WTC11 (cell line): ENCODE results near the gene GBP3. TPM values are rescaled to one million over a fixed set of nuclear protein-coding genes. Genes with fewer than 3 reads are reported as not detected.
"Not testable (repeated sequence)": the region's sequence is repeated elsewhere in the genome, so short reads cannot be mapped to it uniquely, and the experiment has no call there.

Source experiments
- ATAC-seq: fragments of 200-7000 bp; cut with Tn5 transposase; 2 replicates; pipeline ENCODE4 v1.10.0; 2021; ENCODE audit warnings: mild to moderate bottlenecking, moderate library complexity
- CTCF ChIA-PET: fragments of 300-600 bp; sonication (Branson Sonifier 250); formaldehyde crosslinking; loops from one replicate; lab custom pipeline; 2021; ENCODE audit warnings: antibody characterized with exemption; lab: Charles Lee
- POLR2A ChIA-PET: fragments of 350-600 bp; sonication (Branson Sonifier 250); formaldehyde crosslinking; loops from one replicate; lab custom pipeline; 2021; ENCODE audit warnings: antibody characterized with exemption; lab: Charles Lee
- DNase-seq: peaks from one replicate; pipeline ENCODE4 v3.0.0; 2021; ENCODE audit warnings: low spot score
- H3K27ac Mint-ChIP-seq: 2 replicates; pipeline ENCODE4 v1.8.0; 2021; ENCODE audit warnings: mixed read lengths
- H3K27me3 Mint-ChIP-seq: 2 replicates; pipeline ENCODE4 v1.8.0; 2021; ENCODE audit warnings: low read depth, mild to moderate bottlenecking, moderate library complexity, mixed read lengths
- H3K36me3 Mint-ChIP-seq: 2 replicates; pipeline ENCODE4 v1.8.0; 2021; ENCODE audit warnings: mixed read lengths
- H3K4me1 Mint-ChIP-seq: 2 replicates; pipeline ENCODE4 v1.8.0; 2022; ENCODE audit warnings: mixed read lengths
- H3K4me3 Mint-ChIP-seq: 2 replicates; pipeline ENCODE4 v1.8.0; 2021; ENCODE audit warnings: mild to moderate bottlenecking, moderate library complexity, mixed read lengths
- H3K9me3 Mint-ChIP-seq: 2 replicates; pipeline ENCODE4 v1.8.0; 2021; ENCODE audit warnings: mixed read lengths
- FOXJ3 ChIP-seq: sonication (generic); formaldehyde crosslinking; IDR thresholded peaks from 2 replicates; pipeline ENCODE4 v1.9.0; 2021; ENCODE audit warnings: missing genetic modification reagents, mild to moderate bottlenecking, borderline replicate concordance
- KAT7 ChIP-seq: sonication (generic); formaldehyde crosslinking; IDR thresholded peaks from 2 replicates; pipeline ENCODE4 v1.8.1; 2023; ENCODE audit warnings: missing genetic modification reagents, mild to moderate bottlenecking, borderline replicate concordance
- NFATC4 ChIP-seq: fragments of 250-450 bp; sonication (Bioruptor Pico); IDR thresholded peaks from 2 replicates; pipeline ENCODE4 v1.9.0; 2021; ENCODE audit warnings: mild to moderate bottlenecking
- NFYB ChIP-seq: sonication (generic); formaldehyde crosslinking; conservative IDR thresholded peaks from 2 replicates; pipeline ENCODE4 v1.8.0; 2022; ENCODE audit warnings: low read depth, missing genetic modification reagents
- RELA ChIP-seq: sonication (generic); formaldehyde crosslinking; IDR thresholded peaks from 2 replicates; pipeline ENCODE4 v1.8.1; 2022; ENCODE audit warnings: missing genetic modification reagents, mild to moderate bottlenecking, borderline replicate concordance
- RORB ChIP-seq: fragments of 250-450 bp; sonication (Bioruptor Pico); IDR thresholded peaks from 2 replicates; pipeline ENCODE4 v1.9.0; 2021; ENCODE audit warnings: mild to moderate bottlenecking
- SMAD4 ChIP-seq: sonication (generic); formaldehyde crosslinking; IDR thresholded peaks from 2 replicates; pipeline ENCODE4 v1.8.0; 2022; ENCODE audit warnings: mild to moderate bottlenecking, missing genetic modification reagents
- TEAD4 ChIP-seq: sonication (generic); formaldehyde crosslinking; IDR thresholded peaks from 2 replicates; pipeline ENCODE4 v1.8.0; 2022; ENCODE audit warnings: mild to moderate bottlenecking, missing genetic modification reagents
- TP53 ChIP-seq: sonication (generic); formaldehyde crosslinking; IDR thresholded peaks from 2 replicates; pipeline ENCODE4 v1.8.1; 2023; ENCODE audit warnings: mild to moderate bottlenecking, missing genetic modification reagents
- ZNF121 ChIP-seq: sonication (generic); formaldehyde crosslinking; IDR thresholded peaks from 2 replicates; pipeline ENCODE4 v1.8.0; 2023; ENCODE audit warnings: missing genetic modification reagents
- ZNF232 ChIP-seq: sonication (generic); formaldehyde crosslinking; IDR thresholded peaks from 2 replicates; pipeline ENCODE4 v1.8.0; 2022; ENCODE audit warnings: mild to moderate bottlenecking, missing genetic modification reagents
- total RNA-seq: library from RNA; stranded (reverse); gene quantifications from 3 replicates; pipeline ENCODE4 v1.2.3, GENCODE V29; 2021
- TF ChIP-seq, protein P1 (sequence below): fragments of 250-450 bp; sonication (Bioruptor Pico); IDR thresholded peaks from 2 replicates; pipeline ENCODE4 v1.8.0; 2021; ENCODE audit warnings: mild to moderate bottlenecking
- TF ChIP-seq, protein P2 (sequence below): sonication (generic); formaldehyde crosslinking; IDR thresholded peaks from 2 replicates; pipeline ENCODE4 v1.8.0; 2023; ENCODE audit warnings: mild to moderate bottlenecking, missing genetic modification reagents
- TF ChIP-seq, protein P3 (sequence below): fragments of 200-600 bp; IDR thresholded peaks from 2 replicates; pipeline ENCODE4 v1.8.0; 2022; ENCODE audit warnings: antibody characterized with exemption
- TF ChIP-seq, protein P4 (sequence below): sonication (generic); formaldehyde crosslinking; IDR thresholded peaks from 2 replicates; pipeline ENCODE4 v1.8.1; 2022; ENCODE audit warnings: low read depth, missing genetic modification reagents, borderline replicate concordance
- TF ChIP-seq, protein P5 (sequence below): sonication (generic); formaldehyde crosslinking; IDR thresholded peaks from 2 replicates; pipeline ENCODE4 v1.8.1; 2023; ENCODE audit warnings: mild to moderate bottlenecking, missing genetic modification reagents, borderline replicate concordance
- TF ChIP-seq, protein P6 (sequence below): sonication (generic); formaldehyde crosslinking; IDR thresholded peaks from 2 replicates; pipeline ENCODE4 v1.8.0; 2022; ENCODE audit warnings: mild to moderate bottlenecking, missing genetic modification reagents

The GBP3 gene
- total RNA-seq, 1 experiment from 2014 or later, result not detected

DNA sequence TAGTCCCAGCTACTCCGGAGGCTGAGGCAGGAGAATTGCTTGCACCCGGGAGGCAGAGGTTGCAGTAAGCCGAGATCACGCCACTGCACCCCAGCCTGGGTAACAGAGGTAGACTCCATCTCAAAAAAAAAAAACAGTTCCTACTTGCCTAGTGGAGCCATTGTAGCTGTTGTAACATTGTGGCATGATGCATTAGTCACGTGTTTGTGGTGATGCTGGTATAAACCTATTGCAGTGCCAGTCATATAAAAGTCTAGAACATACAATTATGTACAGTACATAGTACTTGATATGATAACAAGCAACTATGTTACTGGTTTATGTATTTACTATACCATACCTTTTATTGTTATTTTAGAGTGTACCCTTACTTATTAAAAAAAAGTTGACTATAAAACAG is 46.4 kb downstream of the GBP3 start (continued):
- TF ChIP-seq NFATC4 (CRISPR knock-in tag) (no peak), RELA (CRISPR knock-in tag) (no peak), ZNF121 (no peak), ZNF232 (CRISPR knock-in tag) (no peak), KAT7 (CRISPR knock-in tag) (no peak), FOXJ3 (CRISPR knock-in tag) (no peak), TP53 (CRISPR knock-in tag) (no peak), SMAD4 (no peak)
- TF ChIP-seq, protein P1, sequence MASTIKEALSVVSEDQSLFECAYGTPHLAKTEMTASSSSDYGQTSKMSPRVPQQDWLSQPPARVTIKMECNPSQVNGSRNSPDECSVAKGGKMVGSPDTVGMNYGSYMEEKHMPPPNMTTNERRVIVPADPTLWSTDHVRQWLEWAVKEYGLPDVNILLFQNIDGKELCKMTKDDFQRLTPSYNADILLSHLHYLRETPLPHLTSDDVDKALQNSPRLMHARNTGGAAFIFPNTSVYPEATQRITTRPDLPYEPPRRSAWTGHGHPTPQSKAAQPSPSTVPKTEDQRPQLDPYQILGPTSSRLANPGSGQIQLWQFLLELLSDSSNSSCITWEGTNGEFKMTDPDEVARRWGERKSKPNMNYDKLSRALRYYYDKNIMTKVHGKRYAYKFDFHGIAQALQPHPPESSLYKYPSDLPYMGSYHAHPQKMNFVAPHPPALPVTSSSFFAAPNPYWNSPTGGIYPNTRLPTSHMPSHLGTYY (CRISPR knock-in tag), result no peak
- TF ChIP-seq, protein P2, sequence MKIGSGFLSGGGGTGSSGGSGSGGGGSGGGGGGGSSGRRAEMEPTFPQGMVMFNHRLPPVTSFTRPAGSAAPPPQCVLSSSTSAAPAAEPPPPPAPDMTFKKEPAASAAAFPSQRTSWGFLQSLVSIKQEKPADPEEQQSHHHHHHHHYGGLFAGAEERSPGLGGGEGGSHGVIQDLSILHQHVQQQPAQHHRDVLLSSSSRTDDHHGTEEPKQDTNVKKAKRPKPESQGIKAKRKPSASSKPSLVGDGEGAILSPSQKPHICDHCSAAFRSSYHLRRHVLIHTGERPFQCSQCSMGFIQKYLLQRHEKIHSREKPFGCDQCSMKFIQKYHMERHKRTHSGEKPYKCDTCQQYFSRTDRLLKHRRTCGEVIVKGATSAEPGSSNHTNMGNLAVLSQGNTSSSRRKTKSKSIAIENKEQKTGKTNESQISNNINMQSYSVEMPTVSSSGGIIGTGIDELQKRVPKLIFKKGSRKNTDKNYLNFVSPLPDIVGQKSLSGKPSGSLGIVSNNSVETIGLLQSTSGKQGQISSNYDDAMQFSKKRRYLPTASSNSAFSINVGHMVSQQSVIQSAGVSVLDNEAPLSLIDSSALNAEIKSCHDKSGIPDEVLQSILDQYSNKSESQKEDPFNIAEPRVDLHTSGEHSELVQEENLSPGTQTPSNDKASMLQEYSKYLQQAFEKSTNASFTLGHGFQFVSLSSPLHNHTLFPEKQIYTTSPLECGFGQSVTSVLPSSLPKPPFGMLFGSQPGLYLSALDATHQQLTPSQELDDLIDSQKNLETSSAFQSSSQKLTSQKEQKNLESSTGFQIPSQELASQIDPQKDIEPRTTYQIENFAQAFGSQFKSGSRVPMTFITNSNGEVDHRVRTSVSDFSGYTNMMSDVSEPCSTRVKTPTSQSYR (CRISPR knock-in tag), result no peak
- TF ChIP-seq, all 79 proteins: peak for 0

DNA sequence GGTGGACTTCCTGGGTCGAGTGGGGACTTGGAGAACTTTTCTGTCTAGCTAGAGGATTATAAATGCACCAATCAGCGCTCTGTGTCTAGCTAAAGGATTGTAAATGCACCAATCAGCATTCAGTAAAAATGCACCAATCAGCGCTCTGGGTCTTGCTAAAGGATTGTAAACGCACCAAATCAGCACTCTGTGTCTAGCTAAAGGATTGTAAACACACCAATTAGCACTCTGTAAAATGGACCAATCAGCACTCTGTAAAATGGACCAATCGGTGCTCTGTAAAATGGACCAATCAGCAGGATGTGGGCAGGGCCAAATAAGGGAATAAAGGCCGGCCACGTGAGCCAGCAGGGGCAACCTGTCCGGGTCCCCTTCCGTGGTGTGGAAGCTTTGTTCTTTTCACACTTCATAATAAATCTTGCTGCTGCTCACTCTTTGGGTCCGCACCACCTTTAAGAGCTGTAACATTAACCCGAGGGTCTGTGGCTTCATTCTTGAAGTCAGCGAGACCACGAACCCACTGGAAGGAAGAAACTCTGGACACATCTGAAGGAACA is 48.0 kb downstream of the GBP3 start:
- CTCF ChIA-PET, result interaction anchor here (1.3 to 3.2 kb wide), 3 partner anchors 10 to 273 kb away, joined by 3 to 25 read pairs (median 5); no protein-coding TSS in a partner anchor
- TF ChIP-seq NFYB (CRISPR knock-in tag), result peak; percentile 62
- ATAC-seq, H3K4me3 Mint-ChIP-seq, DNase-seq, H3K4me1 Mint-ChIP-seq, H3K27ac Mint-ChIP-seq, POLR2A ChIA-PET, H3K27me3 Mint-ChIP-seq, H3K9me3 Mint-ChIP-seq: not testable (repeated sequence)
- peaks cover 20% of the 10 kb centered on the region for H3K36me3 Mint-ChIP-seq

DNA sequence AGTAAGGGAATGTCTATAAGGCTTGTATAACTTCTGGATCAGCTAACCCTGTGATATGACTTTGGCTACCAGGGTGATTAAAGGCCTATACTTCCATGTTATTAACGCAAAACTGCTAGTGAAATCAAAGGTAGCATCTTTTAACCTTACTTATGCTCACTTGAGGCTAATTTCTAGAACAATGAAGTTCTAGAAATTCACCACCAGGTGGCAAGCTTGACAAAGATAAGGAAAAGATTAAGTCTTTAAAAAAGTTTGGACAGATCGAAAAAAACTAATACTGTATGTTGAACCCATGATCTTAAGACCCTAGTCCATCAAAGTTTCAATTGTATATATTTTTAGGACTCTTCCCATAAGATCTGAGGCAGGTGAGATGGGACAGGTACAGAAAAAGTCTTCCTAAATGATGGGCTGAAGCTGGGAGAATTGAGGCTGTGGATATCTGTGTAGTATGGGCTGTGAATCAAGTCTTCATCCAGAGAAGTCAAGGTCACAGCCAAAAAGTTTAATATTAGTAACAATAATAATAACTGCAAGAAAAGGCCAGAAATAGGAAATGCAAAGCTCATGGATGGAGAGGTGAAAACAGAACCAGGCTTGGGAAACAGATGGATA is 49.0 kb downstream of the GBP3 start:
- H3K9me3 Mint-ChIP-seq, result peaks cover 9% of the 10 kb centered on the region
- ATAC-seq, result peak; percentile 44
- no peaks in the 10 kb centered on the region for H3K27me3 Mint-ChIP-seq
- DNase-seq, result no peak
- POLR2A ChIA-PET, result interaction anchor here (0.6 kb wide), 1 partner anchor 634 kb away, joined by 3 read pairs; no protein-coding TSS in a partner anchor
- no peaks in the 10 kb centered on the region for H3K4me1 Mint-ChIP-seq
- no peak overlapping the region for H3K27ac Mint-ChIP-seq
- TF ChIP-seq, protein P3, sequence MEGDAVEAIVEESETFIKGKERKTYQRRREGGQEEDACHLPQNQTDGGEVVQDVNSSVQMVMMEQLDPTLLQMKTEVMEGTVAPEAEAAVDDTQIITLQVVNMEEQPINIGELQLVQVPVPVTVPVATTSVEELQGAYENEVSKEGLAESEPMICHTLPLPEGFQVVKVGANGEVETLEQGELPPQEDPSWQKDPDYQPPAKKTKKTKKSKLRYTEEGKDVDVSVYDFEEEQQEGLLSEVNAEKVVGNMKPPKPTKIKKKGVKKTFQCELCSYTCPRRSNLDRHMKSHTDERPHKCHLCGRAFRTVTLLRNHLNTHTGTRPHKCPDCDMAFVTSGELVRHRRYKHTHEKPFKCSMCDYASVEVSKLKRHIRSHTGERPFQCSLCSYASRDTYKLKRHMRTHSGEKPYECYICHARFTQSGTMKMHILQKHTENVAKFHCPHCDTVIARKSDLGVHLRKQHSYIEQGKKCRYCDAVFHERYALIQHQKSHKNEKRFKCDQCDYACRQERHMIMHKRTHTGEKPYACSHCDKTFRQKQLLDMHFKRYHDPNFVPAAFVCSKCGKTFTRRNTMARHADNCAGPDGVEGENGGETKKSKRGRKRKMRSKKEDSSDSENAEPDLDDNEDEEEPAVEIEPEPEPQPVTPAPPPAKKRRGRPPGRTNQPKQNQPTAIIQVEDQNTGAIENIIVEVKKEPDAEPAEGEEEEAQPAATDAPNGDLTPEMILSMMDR, result peak; percentile 44
- no peak for TF ChIP-seq TEAD4 (CRISPR knock-in tag)
- CTCF ChIA-PET, result interaction anchor here (0.6 to 3.2 kb wide), 6 partner anchors 11 to 721 kb away, joined by 3 to 25 read pairs (median 4); no protein-coding TSS in a partner anchor
- H3K36me3 Mint-ChIP-seq, result peaks cover 20% of the 10 kb centered on the region
- no peak overlapping the region for H3K4me3 Mint-ChIP-seq

DNA sequence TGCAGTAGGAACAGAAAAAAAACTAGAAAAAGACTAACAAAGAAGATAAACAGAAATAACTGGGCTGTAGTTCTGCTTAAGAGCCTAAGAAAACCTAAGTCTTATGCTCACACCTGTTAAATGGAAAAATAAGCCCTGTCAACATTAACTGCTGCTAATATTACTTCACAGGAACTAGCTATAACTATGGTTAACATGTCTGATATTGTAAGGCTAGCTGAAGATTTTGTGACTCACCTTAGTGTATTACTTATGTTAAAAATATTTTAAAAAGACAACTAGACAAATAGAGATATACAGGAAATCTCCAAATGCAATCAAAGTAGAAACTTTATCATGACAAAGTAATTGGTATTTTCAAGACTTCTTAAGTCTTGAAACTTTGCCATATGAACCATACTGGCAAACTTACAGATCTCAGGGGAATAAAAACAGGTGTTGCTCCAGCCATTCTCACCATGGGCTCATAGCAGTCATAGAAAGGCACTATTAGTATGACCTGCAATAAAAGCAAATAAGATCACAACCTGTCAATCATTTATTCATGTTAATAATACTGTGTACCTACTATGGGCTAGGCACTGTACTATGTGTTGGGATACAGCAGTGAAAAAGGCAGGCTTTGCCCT is 60.9 kb downstream of the GBP3 start:
- ChIA-PET POLR2A (no interaction called here), CTCF (no interaction called here)
- DNase-seq (no peak), ATAC-seq (no peak)
- H3K27ac Mint-ChIP-seq, result no peak overlapping the region
- no peaks in the 10 kb centered on the region for H3K9me3 Mint-ChIP-seq
- no peak overlapping the region for H3K4me3 Mint-ChIP-seq
- H3K27me3 Mint-ChIP-seq, result no peaks in the 10 kb centered on the region
- no peaks in the 10 kb centered on the region for H3K4me1 Mint-ChIP-seq
- H3K36me3 Mint-ChIP-seq, result peaks cover 54% of the 10 kb centered on the region
- TF ChIP-seq, protein P4, sequence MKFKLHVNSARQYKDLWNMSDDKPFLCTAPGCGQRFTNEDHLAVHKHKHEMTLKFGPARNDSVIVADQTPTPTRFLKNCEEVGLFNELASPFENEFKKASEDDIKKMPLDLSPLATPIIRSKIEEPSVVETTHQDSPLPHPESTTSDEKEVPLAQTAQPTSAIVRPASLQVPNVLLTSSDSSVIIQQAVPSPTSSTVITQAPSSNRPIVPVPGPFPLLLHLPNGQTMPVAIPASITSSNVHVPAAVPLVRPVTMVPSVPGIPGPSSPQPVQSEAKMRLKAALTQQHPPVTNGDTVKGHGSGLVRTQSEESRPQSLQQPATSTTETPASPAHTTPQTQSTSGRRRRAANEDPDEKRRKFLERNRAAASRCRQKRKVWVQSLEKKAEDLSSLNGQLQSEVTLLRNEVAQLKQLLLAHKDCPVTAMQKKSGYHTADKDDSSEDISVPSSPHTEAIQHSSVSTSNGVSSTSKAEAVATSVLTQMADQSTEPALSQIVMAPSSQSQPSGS, result no peak
- TF ChIP-seq, protein P5, sequence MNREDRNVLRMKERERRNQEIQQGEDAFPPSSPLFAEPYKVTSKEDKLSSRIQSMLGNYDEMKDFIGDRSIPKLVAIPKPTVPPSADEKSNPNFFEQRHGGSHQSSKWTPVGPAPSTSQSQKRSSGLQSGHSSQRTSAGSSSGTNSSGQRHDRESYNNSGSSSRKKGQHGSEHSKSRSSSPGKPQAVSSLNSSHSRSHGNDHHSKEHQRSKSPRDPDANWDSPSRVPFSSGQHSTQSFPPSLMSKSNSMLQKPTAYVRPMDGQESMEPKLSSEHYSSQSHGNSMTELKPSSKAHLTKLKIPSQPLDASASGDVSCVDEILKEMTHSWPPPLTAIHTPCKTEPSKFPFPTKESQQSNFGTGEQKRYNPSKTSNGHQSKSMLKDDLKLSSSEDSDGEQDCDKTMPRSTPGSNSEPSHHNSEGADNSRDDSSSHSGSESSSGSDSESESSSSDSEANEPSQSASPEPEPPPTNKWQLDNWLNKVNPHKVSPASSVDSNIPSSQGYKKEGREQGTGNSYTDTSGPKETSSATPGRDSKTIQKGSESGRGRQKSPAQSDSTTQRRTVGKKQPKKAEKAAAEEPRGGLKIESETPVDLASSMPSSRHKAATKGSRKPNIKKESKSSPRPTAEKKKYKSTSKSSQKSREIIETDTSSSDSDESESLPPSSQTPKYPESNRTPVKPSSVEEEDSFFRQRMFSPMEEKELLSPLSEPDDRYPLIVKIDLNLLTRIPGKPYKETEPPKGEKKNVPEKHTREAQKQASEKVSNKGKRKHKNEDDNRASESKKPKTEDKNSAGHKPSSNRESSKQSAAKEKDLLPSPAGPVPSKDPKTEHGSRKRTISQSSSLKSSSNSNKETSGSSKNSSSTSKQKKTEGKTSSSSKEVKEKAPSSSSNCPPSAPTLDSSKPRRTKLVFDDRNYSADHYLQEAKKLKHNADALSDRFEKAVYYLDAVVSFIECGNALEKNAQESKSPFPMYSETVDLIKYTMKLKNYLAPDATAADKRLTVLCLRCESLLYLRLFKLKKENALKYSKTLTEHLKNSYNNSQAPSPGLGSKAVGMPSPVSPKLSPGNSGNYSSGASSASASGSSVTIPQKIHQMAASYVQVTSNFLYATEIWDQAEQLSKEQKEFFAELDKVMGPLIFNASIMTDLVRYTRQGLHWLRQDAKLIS (CRISPR knock-in tag), result no peak
- TF ChIP-seq RORB (CRISPR knock-in tag), result no peak
- TF ChIP-seq, protein P6, sequence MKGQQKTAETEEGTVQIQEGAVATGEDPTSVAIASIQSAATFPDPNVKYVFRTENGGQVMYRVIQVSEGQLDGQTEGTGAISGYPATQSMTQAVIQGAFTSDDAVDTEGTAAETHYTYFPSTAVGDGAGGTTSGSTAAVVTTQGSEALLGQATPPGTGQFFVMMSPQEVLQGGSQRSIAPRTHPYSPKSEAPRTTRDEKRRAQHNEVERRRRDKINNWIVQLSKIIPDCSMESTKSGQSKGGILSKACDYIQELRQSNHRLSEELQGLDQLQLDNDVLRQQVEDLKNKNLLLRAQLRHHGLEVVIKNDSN, result no peak
